Measurements from ENCODE around the gene CDRT15L2.
"Not testable (repeated sequence)": the region's sequence is repeated elsewhere in the genome, so short reads cannot be mapped to it uniquely, and the experiment has no call there.

The CDRT15L2 gene

GRCh38 chr17:20579424-20579823, at the start of gene CDRT15L2:
Gene CDRT15L2 (plus strand): TSS chr17:20579724. CDS start chr17:20579744, 20 bp downstream.
- DNase-seq: not testable (repeated sequence)

GRCh38 chr17:20530104-20530503, 49.4 kb upstream of the CDRT15L2 start:
- not testable (repeated sequence) for DNase-seq

- DNase-seq: not testable (repeated sequence)
These were observed 46.9 kb upstream of the CDRT15L2 start for GRCh38 chr17:20532544-20533090.

- DNase-seq: not testable (repeated sequence)
These were observed 46.3 kb upstream of the CDRT15L2 start for GRCh38 chr17:20533206-20533605.

- not testable (repeated sequence) for DNase-seq
These were observed 44.6 kb upstream of the CDRT15L2 start for GRCh38 chr17:20534711-20535550.

- not testable (repeated sequence) for DNase-seq
These were observed 39.1 kb upstream of the CDRT15L2 start for GRCh38 chr17:20540414-20540813.

GRCh38 chr17:20540865-20541264, 38.7 kb upstream of the CDRT15L2 start:
- not testable (repeated sequence) for DNase-seq

- not testable (repeated sequence) for DNase-seq
These were observed 37.5 kb upstream of the CDRT15L2 start for GRCh38 chr17:20541853-20542546.

- not testable (repeated sequence) for DNase-seq
These were observed 31.6 kb upstream of the CDRT15L2 start for GRCh38 chr17:20547923-20548322.

- DNase-seq: not testable (repeated sequence)
These were observed 26.6 kb upstream of the CDRT15L2 start for GRCh38 chr17:20552920-20553319.

GRCh38 chr17:20554728-20555127, 24.8 kb upstream of the CDRT15L2 start:
- not testable (repeated sequence) for DNase-seq

GRCh38 chr17:20555135-20556010, 24.2 kb upstream of the CDRT15L2 start:
- DNase-seq: not testable (repeated sequence)

GRCh38 chr17:20558096-20558495, 21.4 kb upstream of the CDRT15L2 start:
- DNase-seq: not testable (repeated sequence)

GRCh38 chr17:20559018-20559417, 20.5 kb upstream of the CDRT15L2 start:
- not testable (repeated sequence) for DNase-seq

GRCh38 chr17:20562587-20562986, 16.9 kb upstream of the CDRT15L2 start:
- no peak for DNase-seq

- not testable (repeated sequence) for DNase-seq
These were observed 14.3 kb upstream of the CDRT15L2 start for GRCh38 chr17:20565245-20565644.

GRCh38 chr17:20565711-20566110, 13.8 kb upstream of the CDRT15L2 start:
- no peak for DNase-seq

- not testable (repeated sequence) for DNase-seq
These were observed 12.8 kb upstream of the CDRT15L2 start for GRCh38 chr17:20566736-20567135.

GRCh38 chr17:20567421-20567820, 12.1 kb upstream of the CDRT15L2 start:
- not testable (repeated sequence) for DNase-seq

- DNase-seq: not testable (repeated sequence)
These were observed 10.9 kb upstream of the CDRT15L2 start for GRCh38 chr17:20568604-20569003.

GRCh38 chr17:20571653-20572052, 7.9 kb upstream of the CDRT15L2 start:
- not testable (repeated sequence) for DNase-seq

GRCh38 chr17:20573216-20573615, 6.3 kb upstream of the CDRT15L2 start:
- not testable (repeated sequence) for DNase-seq

All from COR-L47 (cell line).